ENCODE data around the gene FSTL4. TPM values are rescaled to one million over a fixed set of nuclear protein-coding genes. Genes with fewer than 3 reads are reported as not detected.

Gene FSTL4
- polyA plus RNA-seq, 3 donors: not detected

DNA sequence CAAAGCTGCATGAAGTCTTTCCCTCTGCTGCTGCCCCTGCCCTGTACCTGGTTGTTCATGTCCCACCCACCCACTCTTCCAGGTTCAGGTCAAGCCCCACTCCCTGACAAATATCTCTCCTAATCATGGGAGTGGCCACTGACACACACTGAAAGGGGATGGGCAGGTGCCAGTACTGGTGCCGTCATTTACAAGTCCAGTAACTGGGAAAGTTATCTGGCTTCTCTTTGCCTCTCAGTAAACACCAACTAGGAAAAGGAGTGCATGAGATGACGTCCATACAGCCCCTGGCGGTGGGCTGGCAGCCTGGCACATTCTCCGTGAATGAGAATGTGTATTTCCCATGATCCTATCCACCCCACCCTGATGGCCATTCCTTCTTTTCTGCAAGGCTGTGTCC is 225.2 kb downstream of the FSTL4 start:
- no peaks in the 10 kb centered on the region for H3K79me2 ChIP-seq (ENCODE audit: insufficient read depth, low read length)
- Mint-ChIP-seq H3K27me3 (ENCODE audit: low read depth in 3 of 3) (peaks cover 7 to 10% (median 9%) of the 10 kb centered on the region in 3 donors), H3K4me1 (no peaks in the 10 kb centered on the region), H3K36me3 (no peaks in the 10 kb centered on the region), H3K9me3 (no peaks in the 10 kb centered on the region), H3K27ac (no peak overlapping the region), H3K4me3 (no peak overlapping the region)
- H4K20me1 ChIP-seq (ENCODE audit: insufficient read depth, low read length): no peaks in the 10 kb centered on the region
- no peaks in the 10 kb centered on the region for H3K36me3 ChIP-seq (replicated peaks in 1 of 2; ENCODE audit: control insufficient read depth in 1 of 2, insufficient read depth in 2 of 2, low read length in 2 of 2)
- no peak overlapping the region for H3K4me2 ChIP-seq (replicated peaks; ENCODE audit: extremely low read depth, low read length, poor library complexity, severe bottlenecking)
- no peaks in the 10 kb centered on the region for H3K4me1 ChIP-seq (ENCODE audit: control insufficient read depth in 1 of 2, insufficient read depth in 2 of 2, low read length in 2 of 2)
- no peak for DNase-seq
- H3K27me3 ChIP-seq (ENCODE audit: control insufficient read depth in 2 of 2, insufficient read depth in 2 of 2, low read length in 2 of 2): peaks cover 0 to 2% of the 10 kb centered on the region in 2 donors
- no peak overlapping the region for H3K27ac ChIP-seq (ENCODE audit: low read depth in 1 of 2, low read length in 2 of 2)
- no peak overlapping the region for H2AFZ ChIP-seq (ENCODE audit: insufficient read depth, low read depth, low read length, poor library complexity, severe bottlenecking)
- H3K4me3 ChIP-seq (replicated peaks in 1 of 3; ENCODE audit: low read depth in 2 of 3, low read length in 3 of 3): no peak overlapping the region
- TF ChIP-seq, protein P1, sequence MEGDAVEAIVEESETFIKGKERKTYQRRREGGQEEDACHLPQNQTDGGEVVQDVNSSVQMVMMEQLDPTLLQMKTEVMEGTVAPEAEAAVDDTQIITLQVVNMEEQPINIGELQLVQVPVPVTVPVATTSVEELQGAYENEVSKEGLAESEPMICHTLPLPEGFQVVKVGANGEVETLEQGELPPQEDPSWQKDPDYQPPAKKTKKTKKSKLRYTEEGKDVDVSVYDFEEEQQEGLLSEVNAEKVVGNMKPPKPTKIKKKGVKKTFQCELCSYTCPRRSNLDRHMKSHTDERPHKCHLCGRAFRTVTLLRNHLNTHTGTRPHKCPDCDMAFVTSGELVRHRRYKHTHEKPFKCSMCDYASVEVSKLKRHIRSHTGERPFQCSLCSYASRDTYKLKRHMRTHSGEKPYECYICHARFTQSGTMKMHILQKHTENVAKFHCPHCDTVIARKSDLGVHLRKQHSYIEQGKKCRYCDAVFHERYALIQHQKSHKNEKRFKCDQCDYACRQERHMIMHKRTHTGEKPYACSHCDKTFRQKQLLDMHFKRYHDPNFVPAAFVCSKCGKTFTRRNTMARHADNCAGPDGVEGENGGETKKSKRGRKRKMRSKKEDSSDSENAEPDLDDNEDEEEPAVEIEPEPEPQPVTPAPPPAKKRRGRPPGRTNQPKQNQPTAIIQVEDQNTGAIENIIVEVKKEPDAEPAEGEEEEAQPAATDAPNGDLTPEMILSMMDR (IDR thresholded peaks at IDR 0.05): no peak
- no peaks in the 10 kb centered on the region for H3K9me3 ChIP-seq (replicated peaks in 1 of 2; ENCODE audit: control insufficient read depth in 1 of 2, insufficient read depth in 1 of 2, low read length in 2 of 2)
- no peak overlapping the region for H3K9ac ChIP-seq (ENCODE audit: insufficient read depth, low read length, poor library complexity, severe bottlenecking)
- no CpG with 5 or more reads among the region's 4 CpGs for WGBS (ENCODE audit: insufficient coverage)
- intact Hi-C loops (cut with micrococcal nuclease): no loop called here

DNA sequence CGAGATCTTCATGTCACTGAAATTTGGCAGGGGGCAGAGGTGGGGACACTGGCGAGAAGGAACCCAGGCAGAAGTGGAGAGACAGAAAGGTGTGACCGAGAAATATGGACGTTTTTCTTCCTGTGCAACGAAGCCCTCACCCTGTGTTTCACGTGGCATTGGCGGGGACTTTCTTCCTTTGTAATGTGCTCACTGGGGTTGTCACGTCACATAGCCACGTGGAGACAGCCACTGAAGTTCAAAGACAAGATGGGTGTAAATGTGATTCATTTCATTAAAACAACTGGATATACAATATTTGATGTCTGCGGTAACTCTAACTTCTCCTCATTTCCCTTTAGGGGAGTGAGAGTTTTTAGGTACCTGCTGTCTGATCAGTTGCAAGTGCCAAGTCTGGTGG is 225.7 kb downstream of the FSTL4 start:
- Histone ChIP-seq H3K4me2 (replicated peaks; ENCODE audit: extremely low read depth, low read length, poor library complexity, severe bottlenecking) (no peak overlapping the region), H4K20me1 (ENCODE audit: insufficient read depth, low read length) (no peaks in the 10 kb centered on the region), H3K9me3 (replicated peaks in 1 of 2; ENCODE audit: control insufficient read depth in 1 of 2, insufficient read depth in 1 of 2, low read length in 2 of 2) (no peaks in the 10 kb centered on the region), H3K4me1 (ENCODE audit: control insufficient read depth in 1 of 2, insufficient read depth in 2 of 2, low read length in 2 of 2) (no peaks in the 10 kb centered on the region), H3K27me3 (ENCODE audit: control insufficient read depth in 2 of 2, insufficient read depth in 2 of 2, low read length in 2 of 2) (peaks cover 0 to 2% of the 10 kb centered on the region in 2 donors), H3K4me3 (replicated peaks in 1 of 3; ENCODE audit: low read depth in 2 of 3, low read length in 3 of 3) (no peak overlapping the region), H3K36me3 (replicated peaks in 1 of 2; ENCODE audit: control insufficient read depth in 1 of 2, insufficient read depth in 2 of 2, low read length in 2 of 2) (no peaks in the 10 kb centered on the region), H3K79me2 (ENCODE audit: insufficient read depth, low read length) (no peaks in the 10 kb centered on the region), H2AFZ (ENCODE audit: insufficient read depth, low read depth, low read length, poor library complexity, severe bottlenecking) (no peak overlapping the region), H3K27ac (ENCODE audit: low read depth in 1 of 2, low read length in 2 of 2) (no peak overlapping the region), H3K9ac (ENCODE audit: insufficient read depth, low read length, poor library complexity, severe bottlenecking) (no peak overlapping the region)
- no peaks in the 10 kb centered on the region for H3K4me1 Mint-ChIP-seq
- H3K27me3 Mint-ChIP-seq (ENCODE audit: low read depth in 3 of 3): peaks cover 7 to 10% (median 9%) of the 10 kb centered on the region in 3 donors
- H3K4me3 Mint-ChIP-seq: no peak overlapping the region
- no peaks in the 10 kb centered on the region for H3K36me3 Mint-ChIP-seq
- WGBS (ENCODE audit: insufficient coverage): 71% methylated on average over 7 of the region's 10 CpGs
- intact Hi-C loops (cut with micrococcal nuclease): no loop called here
- no peak for DNase-seq
- TF ChIP-seq, protein P1 (IDR thresholded peaks at IDR 0.05): no peak
- H3K27ac Mint-ChIP-seq: no peak overlapping the region
- no peaks in the 10 kb centered on the region for H3K9me3 Mint-ChIP-seq

All from CD14-positive monocyte (primary cell).